Tibial nerve (tissue), 4 donors: ENCODE measurements around the gene STRIP1.

ENCODE experiments used
- EP300 ChIP-seq, 2 donors: sonication (generic); formaldehyde crosslinking; IDR thresholded peaks; one replicate each; pipeline ENCODE4 v1.6.1; 2017; ENCODE audit warnings: antibody characterized with exemption in 2 of 2, mild to moderate bottlenecking in 1 of 2
- POLR2A ChIP-seq, 2 donors: fragments of 450-650 bp; IDR thresholded peaks; one replicate each; pipeline ENCODE4 v1.6.1; 2017; ENCODE audit warnings: antibody characterized with exemption in 2 of 2, mild to moderate bottlenecking in 2 of 2, moderate library complexity in 2 of 2
- TF ChIP-seq, protein P1 (sequence below), 5 experiments: fragments of 200-600 bp in 3 of 5; fragments of 450-650 bp in 2 of 5; sonication (generic) in 3 of 5; IDR thresholded peaks; one replicate each; pipeline ENCODE4 v1.5.1; 2016 to 2019; ENCODE audit warnings: antibody characterized with exemption in 5 of 5, mild to moderate bottlenecking in 3 of 5, moderate library complexity in 2 of 5

DNA sequence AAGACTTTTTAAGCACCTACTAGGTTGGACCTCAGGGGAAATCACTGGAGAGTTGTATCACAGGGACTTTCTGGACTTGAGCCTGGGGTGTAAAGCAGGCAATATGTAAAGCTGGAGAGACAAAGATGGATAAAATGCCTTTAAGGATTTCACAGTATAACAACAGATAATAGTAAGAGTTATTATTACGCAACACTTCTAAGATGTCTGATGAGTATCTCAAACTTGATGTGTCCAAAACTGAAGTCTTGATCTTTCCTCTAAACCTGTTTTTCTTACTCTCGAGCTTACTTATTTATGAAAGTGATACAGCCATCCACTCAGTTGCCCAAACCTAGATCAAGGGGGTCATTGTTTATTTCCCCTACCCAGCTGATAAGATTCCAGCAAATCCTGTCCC lies 2.1 kb upstream of the STRIP1 start:
- TF ChIP-seq, protein P1, sequence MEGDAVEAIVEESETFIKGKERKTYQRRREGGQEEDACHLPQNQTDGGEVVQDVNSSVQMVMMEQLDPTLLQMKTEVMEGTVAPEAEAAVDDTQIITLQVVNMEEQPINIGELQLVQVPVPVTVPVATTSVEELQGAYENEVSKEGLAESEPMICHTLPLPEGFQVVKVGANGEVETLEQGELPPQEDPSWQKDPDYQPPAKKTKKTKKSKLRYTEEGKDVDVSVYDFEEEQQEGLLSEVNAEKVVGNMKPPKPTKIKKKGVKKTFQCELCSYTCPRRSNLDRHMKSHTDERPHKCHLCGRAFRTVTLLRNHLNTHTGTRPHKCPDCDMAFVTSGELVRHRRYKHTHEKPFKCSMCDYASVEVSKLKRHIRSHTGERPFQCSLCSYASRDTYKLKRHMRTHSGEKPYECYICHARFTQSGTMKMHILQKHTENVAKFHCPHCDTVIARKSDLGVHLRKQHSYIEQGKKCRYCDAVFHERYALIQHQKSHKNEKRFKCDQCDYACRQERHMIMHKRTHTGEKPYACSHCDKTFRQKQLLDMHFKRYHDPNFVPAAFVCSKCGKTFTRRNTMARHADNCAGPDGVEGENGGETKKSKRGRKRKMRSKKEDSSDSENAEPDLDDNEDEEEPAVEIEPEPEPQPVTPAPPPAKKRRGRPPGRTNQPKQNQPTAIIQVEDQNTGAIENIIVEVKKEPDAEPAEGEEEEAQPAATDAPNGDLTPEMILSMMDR (IDR thresholded peaks at IDR 0.05): no peak
- TF ChIP-seq POLR2A (IDR thresholded peaks at IDR 0.05) (no peak), EP300 (IDR thresholded peaks at IDR 0.05) (no peak)
